Small intestine (tissue), 7 donors: ENCODE measurements around the gene OCIAD2. TPM values are rescaled to one million over a fixed set of nuclear protein-coding genes. Genes with fewer than 3 reads are reported as not detected.
"Not testable (repeated sequence)": the region's sequence is repeated elsewhere in the genome, so short reads cannot be mapped to it uniquely, and the experiment has no call there.

ENCODE experiments used
- DNase-seq, 2 donors: peaks; one replicate each; pipeline versions ENCODE4 v3.0.0 to v3.0.0-alpha.2; 2013
- FAIRE-seq: peaks from 2 replicates; lab custom pipeline; 2012; peaks lifted over from hg19 to GRCh38; lab: Jason Lieb, UNC
- H3K27ac ChIP-seq, 3 donors: one replicate each; pipeline ENCODE4 v1.5.1; 2013; ENCODE audit warnings: low read length in 2 of 3, mild to moderate bottlenecking in 2 of 3, control low read depth in 1 of 3, inconsistent platforms in 1 of 3, low read depth in 1 of 3, moderate library complexity in 1 of 3
- H3K27me3 ChIP-seq, 3 donors: one replicate each; pipeline ENCODE4 v1.6.1; 2013; ENCODE audit warnings: low read length in 3 of 3, inconsistent platforms in 1 of 3; ENCODE audit not compliant: control insufficient read depth in 3 of 3, insufficient read depth in 3 of 3
- H3K36me3 ChIP-seq, 3 donors: one replicate each; pipeline ENCODE4 v1.6.1; 2013; ENCODE audit warnings: low read length in 3 of 3, inconsistent platforms in 1 of 3, low read depth in 1 of 3, mild to moderate bottlenecking in 1 of 3, moderate library complexity in 1 of 3; ENCODE audit not compliant: control insufficient read depth in 3 of 3, insufficient read depth in 2 of 3
- H3K4me1 ChIP-seq, 3 donors: one replicate each; pipeline ENCODE4 v1.6.1; 2013; ENCODE audit warnings: low read length in 2 of 3, inconsistent platforms in 1 of 3, low read depth in 1 of 3, mild to moderate bottlenecking in 1 of 3, moderate library complexity in 1 of 3; ENCODE audit not compliant: control insufficient read depth in 3 of 3, insufficient read depth in 2 of 3
- H3K4me3 ChIP-seq, 3 donors: one replicate each; pipeline ENCODE4 v1.5.1; 2013; ENCODE audit warnings: low read length in 3 of 3, control low read depth in 1 of 3, inconsistent platforms in 1 of 3, low read depth in 1 of 3, mild to moderate bottlenecking in 1 of 3, moderate library complexity in 1 of 3
- H3K9me3 ChIP-seq, 2 donors: one replicate each; pipeline ENCODE4 v1.6.1; 2013; ENCODE audit warnings: low read depth in 1 of 2, low read length in 1 of 2; ENCODE audit not compliant: control insufficient read depth in 2 of 2, insufficient read depth in 1 of 2
- WGBS, 3 donors: extraction: QIAGEN DNeasy Blood & Tissue Kit; methylation state at CpG; one replicate each; pipeline ENCODE4 v1.1.7; 2013; 5-methylcytosine and 5-hydroxymethylcytosine counted together
- polyA plus RNA-seq, 4 donors: library from polyadenylated mRNA; stranded (reverse) in 3 of 4; unstranded in 1 of 4; fragments of 200-250 nt in 3 of 4; fragments of 120-200 nt in 1 of 4; gene quantifications; one replicate each; pipeline versions ENCODE4 v1.2.1 to v1.2.3, GENCODE V29; 2013
- donor health status: healthy with polysubstance abuse.
- donor health status: control.
- donor health status: control.
- donor health status: Bipolar disorder and iron deficiency.
- donor health status: healthy.

OCIAD2 gene
- polyA plus RNA-seq, 4 donors, result 90.5 to 223 (median 166) TPM

DNA sequence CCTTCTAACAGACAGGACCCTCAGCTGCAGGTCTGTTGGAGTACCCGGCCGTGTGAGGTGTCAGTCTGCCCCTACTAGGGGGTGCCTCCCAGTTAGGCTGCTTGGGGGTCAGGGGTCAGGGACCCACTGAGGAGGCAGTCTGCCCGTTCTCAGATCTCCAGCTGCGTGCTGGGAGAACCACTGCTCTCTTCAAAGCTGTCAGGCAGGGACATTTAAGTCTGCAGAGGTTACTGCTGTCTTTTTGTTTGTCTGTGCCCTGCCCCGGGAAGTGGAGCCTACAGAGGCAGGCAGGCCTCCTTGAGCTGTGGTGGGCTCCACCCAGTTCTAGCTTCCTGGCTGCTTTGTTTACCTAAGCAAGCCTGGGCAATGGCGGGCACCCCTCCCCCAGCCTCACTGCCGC, 16.5 kb upstream of the OCIAD2 start:
- H3K27me3 ChIP-seq, FAIRE-seq, H3K9me3 ChIP-seq, H3K36me3 ChIP-seq, H3K27ac ChIP-seq, H3K4me1 ChIP-seq, H3K4me3 ChIP-seq, DNase-seq: not testable (repeated sequence)
- 79 to 86% (median 85%) methylated on average over 5 to 6 of the region's 7 CpGs for WGBS, 3 donors

DNA sequence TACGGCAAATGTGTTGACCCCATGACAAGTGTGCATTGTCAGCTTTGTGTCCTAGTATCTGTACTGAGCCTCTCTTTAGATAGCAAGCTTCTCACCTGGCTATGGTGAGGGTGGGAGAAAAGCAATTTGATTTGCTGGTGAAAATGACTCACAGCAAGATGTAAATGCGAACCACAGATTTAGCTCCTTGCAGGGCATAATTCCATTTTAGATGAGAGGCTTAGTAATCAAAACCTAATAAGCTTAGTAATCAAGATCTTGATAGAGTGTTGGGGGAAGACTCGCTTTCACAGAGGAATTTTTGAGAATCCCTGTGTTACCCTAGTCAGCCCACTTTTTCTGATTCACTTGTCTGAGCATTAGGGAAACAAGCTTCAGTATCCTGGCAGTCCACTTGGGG, 7.7 kb upstream of the OCIAD2 start:
- 79 to 87% (median 82%) methylated on average over 3 of the region's 3 CpGs for WGBS, 3 donors
- no peak for FAIRE-seq
- Histone ChIP-seq H3K4me1 (no peaks in the 10 kb centered on the region), H3K9me3 (no peaks in the 10 kb centered on the region), H3K36me3 (no peaks in the 10 kb centered on the region), H3K4me3 (no peak overlapping the region), H3K27ac (no peak overlapping the region), H3K27me3 (peaks cover 0 to 4% (median 0%) of the 10 kb centered on the region in 3 donors)
- no peak for DNase-seq

- Histone ChIP-seq H3K4me1 (no peaks in the 10 kb centered on the region), H3K4me3 (no peak overlapping the region), H3K36me3 (no peaks in the 10 kb centered on the region), H3K27me3 (peaks cover 0 to 4% (median 0%) of the 10 kb centered on the region in 3 donors), H3K9me3 (no peaks in the 10 kb centered on the region), H3K27ac (no peak overlapping the region)
- WGBS, 3 donors, result 83 to 88% (median 87%) methylated on average over 6 of the region's 6 CpGs
- no peak for FAIRE-seq
- no peak for DNase-seq
Measured at GRCh38 chr4:48913346-48913745, 6.8 kb upstream of the OCIAD2 start.

GRCh38 chr4:48912349-48912748, 5.8 kb upstream of the OCIAD2 start:
- Histone ChIP-seq H3K27me3 (peaks cover 0 to 4% (median 0%) of the 10 kb centered on the region in 3 donors), H3K4me3 (no peak overlapping the region), H3K4me1 (no peaks in the 10 kb centered on the region), H3K27ac (no peak overlapping the region), H3K9me3 (no peaks in the 10 kb centered on the region), H3K36me3 (no peaks in the 10 kb centered on the region)
- FAIRE-seq, result no peak
- WGBS, 3 donors, result 85 to 93% (median 88%) methylated on average over 2 of the region's 2 CpGs
- no peak for DNase-seq

GRCh38 chr4:48910511-48910910, 3.9 kb upstream of the OCIAD2 start:
- no peak for FAIRE-seq
- Histone ChIP-seq H3K4me1 (peaks cover 0 to 6% (median 2%) of the 10 kb centered on the region in 3 donors), H3K4me3 (no peak overlapping the region), H3K27me3 (peaks cover 0 to 3% (median 0%) of the 10 kb centered on the region in 3 donors), H3K27ac (no peak overlapping the region), H3K36me3 (no peaks in the 10 kb centered on the region), H3K9me3 (no peaks in the 10 kb centered on the region)
- DNase-seq, result no peak

DNA sequence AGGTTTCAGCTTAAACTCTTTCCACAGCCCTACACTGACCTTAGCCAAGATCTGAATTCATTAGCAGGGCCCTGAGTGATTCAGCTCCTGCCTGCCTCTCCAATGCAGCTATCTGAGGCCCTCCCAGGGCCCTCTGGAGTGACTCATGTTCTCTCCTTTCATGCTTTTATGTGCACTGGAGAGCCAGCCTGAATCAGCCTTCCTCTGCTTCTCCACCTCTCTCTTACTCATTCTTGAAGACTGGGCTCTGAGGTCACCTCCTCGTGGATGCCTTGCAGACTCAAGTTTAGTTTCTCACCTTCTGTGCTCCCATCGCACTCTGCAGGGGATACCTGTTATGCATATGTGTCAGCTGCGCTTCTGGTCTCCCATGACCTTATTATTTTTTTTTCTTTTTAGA, 3.1 kb upstream of the OCIAD2 start:
- no peak for FAIRE-seq
- no peak overlapping the region for H3K27ac ChIP-seq

GRCh38 chr4:48908687-48909086, 2.1 kb upstream of the OCIAD2 start:
- Histone ChIP-seq H3K27me3 (no peaks in the 10 kb centered on the region), H3K4me1 (peaks cover 2 to 11% (median 3%) of the 10 kb centered on the region in 3 donors), H3K4me3 (no peak overlapping the region), H3K36me3 (peaks cover 0 to 7% (median 0%) of the 10 kb centered on the region in 3 donors), H3K9me3 (no peaks in the 10 kb centered on the region), H3K27ac (no peak overlapping the region)
- DNase-seq (no peak), FAIRE-seq (no peak)

More for the DNA sequence above, 3.1 kb upstream of the OCIAD2 start:
- H3K36me3 ChIP-seq, result no peaks in the 10 kb centered on the region
- H3K27me3 ChIP-seq, result no peaks in the 10 kb centered on the region
- peaks cover 2 to 10% (median 3%) of the 10 kb centered on the region in 3 donors for H3K4me1 ChIP-seq
- H3K4me3 ChIP-seq, result no peak overlapping the region
- peak; percentile 8 to 35 for DNase-seq
- 67 to 81% (median 74%) methylated on average over 3 of the region's 3 CpGs for WGBS, 3 donors
- no peaks in the 10 kb centered on the region for H3K9me3 ChIP-seq

DNA sequence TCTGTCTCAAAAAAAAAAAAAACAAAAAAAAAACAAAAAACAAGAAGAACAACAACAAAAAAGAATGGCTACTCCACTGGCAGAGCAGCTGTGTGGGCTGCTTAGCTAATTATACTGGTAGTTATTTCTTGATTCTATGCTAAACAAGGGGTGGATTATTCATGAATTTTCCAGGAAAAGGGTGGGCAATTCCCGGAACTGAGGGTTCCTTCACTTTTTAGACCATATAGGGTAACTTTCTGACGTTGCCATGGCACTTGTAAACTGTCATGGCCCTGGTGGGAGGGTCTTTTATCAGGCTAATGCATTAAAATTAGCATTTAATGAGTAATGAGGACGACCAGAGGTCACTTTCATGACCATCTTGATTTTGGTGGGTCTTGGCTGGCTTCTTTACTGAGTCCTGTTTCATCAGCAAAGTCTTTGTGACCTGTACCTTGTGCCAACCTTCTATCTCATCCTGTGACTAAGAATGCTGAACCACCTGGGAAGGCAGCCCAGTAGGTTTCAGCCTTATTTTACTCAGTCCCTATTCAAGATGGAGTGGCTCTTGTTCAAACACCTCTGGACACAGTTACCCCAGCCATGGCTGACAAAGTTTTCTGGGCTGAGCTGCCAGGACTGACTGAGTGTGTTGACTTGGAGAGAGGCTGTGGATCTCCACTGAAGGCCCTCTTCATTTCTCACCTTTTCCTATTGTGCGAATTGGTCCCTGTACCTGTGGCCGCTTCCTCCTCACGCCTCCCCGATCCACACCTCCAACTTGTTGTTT, 1.3 kb upstream of the OCIAD2 start:
- no peaks in the 10 kb centered on the region for H3K27me3 ChIP-seq
- H3K9me3 ChIP-seq, result no peaks in the 10 kb centered on the region
- no peak overlapping the region for H3K4me3 ChIP-seq
- peaks cover 2 to 11% (median 3%) of the 10 kb centered on the region in 3 donors for H3K4me1 ChIP-seq
- no peak for FAIRE-seq
- H3K27ac ChIP-seq, result no peak overlapping the region
- no peak for DNase-seq
- WGBS, 3 donors, result 90 to 93% (median 92%) methylated on average over 7 of the region's 7 CpGs
- H3K36me3 ChIP-seq, result peaks cover 0 to 8% (median 0%) of the 10 kb centered on the region in 3 donors
